Tibial nerve (tissue), 3 donors: ENCODE measurements around the gene PKP4.

Source experiments
- CTCF ChIP-seq, 5 experiments: fragments of 200-600 bp in 3 of 5; fragments of 450-650 bp in 2 of 5; sonication (generic) in 3 of 5; IDR thresholded peaks; one replicate each; pipeline ENCODE4 v1.5.1; 2016 to 2019; ENCODE audit warnings: antibody characterized with exemption in 5 of 5, mild to moderate bottlenecking in 3 of 5, moderate library complexity in 2 of 5
- POLR2A ChIP-seq, 2 donors: fragments of 450-650 bp; IDR thresholded peaks; one replicate each; pipeline ENCODE4 v1.6.1; 2017; ENCODE audit warnings: antibody characterized with exemption in 2 of 2, mild to moderate bottlenecking in 2 of 2, moderate library complexity in 2 of 2

DNA sequence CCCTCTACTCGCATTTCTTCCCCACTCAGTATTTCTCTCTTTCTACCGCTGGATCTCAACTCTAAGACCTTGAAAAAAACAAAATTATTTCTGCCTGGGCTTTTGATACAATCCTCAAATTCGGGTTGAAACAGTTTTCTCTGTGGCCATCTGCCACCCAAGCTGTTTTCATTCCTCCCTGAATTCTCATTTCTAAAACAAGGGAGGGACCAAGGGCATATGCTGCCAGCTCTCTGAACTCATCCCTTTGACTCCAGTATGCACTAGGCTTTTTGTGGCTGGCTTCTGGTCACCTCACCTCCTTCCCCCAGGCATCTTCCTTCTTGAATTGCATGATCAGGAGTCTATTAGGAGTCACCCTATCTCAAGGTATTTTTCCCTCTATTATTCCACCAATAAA, 49.7 kb upstream of the PKP4 start:
- TF ChIP-seq CTCF (IDR thresholded peaks at IDR 0.05) (no peak), POLR2A (IDR thresholded peaks at IDR 0.05) (no peak)
